ENCODE data around the gene ZRANB2.

Gene ZRANB2

GRCh38 chr1:71046891-71047634 is 33.8 kb downstream of the ZRANB2 start:
- H3K4me3 Mint-ChIP-seq: peak overlapping the region; percentile 75
- no peaks in the 10 kb centered on the region for H3K9me3 Mint-ChIP-seq
- DNase-seq (ENCODE audit: low spot score in 2 of 2): no peak
- H3K27ac Mint-ChIP-seq: no peak overlapping the region
- peak; percentile 66 for ATAC-seq
- peaks cover 13% of the 10 kb centered on the region for H3K4me1 Mint-ChIP-seq
- H3K36me3 Mint-ChIP-seq: no peaks in the 10 kb centered on the region

GRCh38 chr1:71045463-71046028 is 35.3 kb downstream of the ZRANB2 start:
- no peaks in the 10 kb centered on the region for H3K9me3 Mint-ChIP-seq

GRCh38 chr1:71044833-71045232 is 36.0 kb downstream of the ZRANB2 start:
- ATAC-seq: no peak
- H3K4me3 Mint-ChIP-seq: no peak overlapping the region
- H3K36me3 Mint-ChIP-seq: no peaks in the 10 kb centered on the region
- no peak for DNase-seq (ENCODE audit: low spot score in 2 of 2)
- peaks cover 18% of the 10 kb centered on the region for H3K4me1 Mint-ChIP-seq
- no peaks in the 10 kb centered on the region for H3K9me3 Mint-ChIP-seq
- H3K27ac Mint-ChIP-seq: no peak overlapping the region

More at GRCh38 chr1:71045463-71046028, 35.3 kb downstream of the ZRANB2 start:
- ATAC-seq: no peak
- Mint-ChIP-seq H3K4me1 (peaks cover 17% of the 10 kb centered on the region), H3K4me3 (no peak overlapping the region), H3K27ac (no peak overlapping the region), H3K36me3 (no peaks in the 10 kb centered on the region)
- no peak for DNase-seq (ENCODE audit: low spot score in 2 of 2)

GRCh38 chr1:71043065-71043464 is 37.8 kb downstream of the ZRANB2 start:
- no peak overlapping the region for H3K4me3 Mint-ChIP-seq
- H3K9me3 Mint-ChIP-seq: no peaks in the 10 kb centered on the region
- H3K36me3 Mint-ChIP-seq: no peaks in the 10 kb centered on the region
- DNase-seq (ENCODE audit: low spot score in 2 of 2) (no peak), ATAC-seq (no peak)
- H3K4me1 Mint-ChIP-seq: peaks cover 18% of the 10 kb centered on the region
- H3K27ac Mint-ChIP-seq: no peak overlapping the region

- Mint-ChIP-seq H3K4me3 (no peak overlapping the region), H3K36me3 (no peaks in the 10 kb centered on the region), H3K27ac (no peak overlapping the region), H3K4me1 (peaks cover 12% of the 10 kb centered on the region), H3K9me3 (no peaks in the 10 kb centered on the region)
- no peak for DNase-seq (ENCODE audit: low spot score in 2 of 2)
- ATAC-seq: no peak
Observed at GRCh38 chr1:71041806-71042205, 39.0 kb downstream of the ZRANB2 start.

- Mint-ChIP-seq H3K36me3 (no peaks in the 10 kb centered on the region), H3K4me1 (peaks cover 5% of the 10 kb centered on the region), H3K27ac (no peak overlapping the region), H3K9me3 (no peaks in the 10 kb centered on the region), H3K4me3 (no peak overlapping the region)
- no peak for ATAC-seq
- DNase-seq (ENCODE audit: low spot score in 2 of 2): no peak
Observed at GRCh38 chr1:71039661-71040262, 41.1 kb downstream of the ZRANB2 start.

- DNase-seq (ENCODE audit: low spot score in 2 of 2) (no peak), ATAC-seq (no peak)
- H3K4me1 Mint-ChIP-seq: peaks cover 5% of the 10 kb centered on the region
- H3K4me3 Mint-ChIP-seq: no peak overlapping the region
- H3K36me3 Mint-ChIP-seq: no peaks in the 10 kb centered on the region
- H3K27ac Mint-ChIP-seq: no peak overlapping the region
- no peaks in the 10 kb centered on the region for H3K9me3 Mint-ChIP-seq
Observed at GRCh38 chr1:71038942-71039341, 41.9 kb downstream of the ZRANB2 start.

GRCh38 chr1:71037829-71038620 is 42.8 kb downstream of the ZRANB2 start:
- Mint-ChIP-seq H3K4me1 (peaks cover 5% of the 10 kb centered on the region), H3K9me3 (no peaks in the 10 kb centered on the region), H3K27ac (no peak overlapping the region), H3K4me3 (no peak overlapping the region), H3K36me3 (no peaks in the 10 kb centered on the region)
- ATAC-seq (peak; percentile 16), DNase-seq (ENCODE audit: low spot score in 2 of 2) (no peak)

- Mint-ChIP-seq H3K27ac (no peak overlapping the region), H3K36me3 (no peaks in the 10 kb centered on the region), H3K9me3 (no peaks in the 10 kb centered on the region), H3K4me3 (no peak overlapping the region), H3K4me1 (peaks cover 5% of the 10 kb centered on the region)
- DNase-seq (ENCODE audit: low spot score in 2 of 2) (no peak), ATAC-seq (no peak)
Observed at GRCh38 chr1:71037066-71037465, 43.8 kb downstream of the ZRANB2 start.

GRCh38 chr1:71033136-71033535 is 47.7 kb downstream of the ZRANB2 start:
- DNase-seq (ENCODE audit: low spot score in 2 of 2) (no peak), ATAC-seq (no peak)
- Mint-ChIP-seq H3K36me3 (no peaks in the 10 kb centered on the region), H3K4me3 (no peak overlapping the region), H3K9me3 (no peaks in the 10 kb centered on the region), H3K27ac (no peak overlapping the region), H3K4me1 (no peaks in the 10 kb centered on the region)

- H3K36me3 Mint-ChIP-seq: no peaks in the 10 kb centered on the region
- H3K27ac Mint-ChIP-seq: no peak overlapping the region
- ATAC-seq: no peak
Observed at GRCh38 chr1:71031426-71031825, 49.4 kb downstream of the ZRANB2 start.

GRCh38 chr1:71030026-71030425 is 50.8 kb downstream of the ZRANB2 start:
- H3K4me1 Mint-ChIP-seq: no peaks in the 10 kb centered on the region
- ATAC-seq (no peak), DNase-seq (ENCODE audit: low spot score in 2 of 2) (no peak)
- no peak overlapping the region for H3K27ac Mint-ChIP-seq
- H3K9me3 Mint-ChIP-seq: no peaks in the 10 kb centered on the region
- no peaks in the 10 kb centered on the region for H3K36me3 Mint-ChIP-seq
- H3K4me3 Mint-ChIP-seq: no peak overlapping the region

More at GRCh38 chr1:71031426-71031825, 49.4 kb downstream of the ZRANB2 start:
- no peak overlapping the region for H3K4me3 Mint-ChIP-seq
- no peaks in the 10 kb centered on the region for H3K9me3 Mint-ChIP-seq
- H3K4me1 Mint-ChIP-seq: no peaks in the 10 kb centered on the region
- DNase-seq (ENCODE audit: low spot score in 2 of 2): no peak

GRCh38 chr1:71028981-71029380 is 51.9 kb downstream of the ZRANB2 start:
- Mint-ChIP-seq H3K27ac (no peak overlapping the region), H3K4me3 (no peak overlapping the region), H3K36me3 (no peaks in the 10 kb centered on the region), H3K9me3 (no peaks in the 10 kb centered on the region), H3K4me1 (no peaks in the 10 kb centered on the region)
- DNase-seq (ENCODE audit: low spot score in 2 of 2): no peak
- no peak for ATAC-seq

- Mint-ChIP-seq H3K9me3 (no peaks in the 10 kb centered on the region), H3K4me1 (no peaks in the 10 kb centered on the region), H3K4me3 (no peak overlapping the region), H3K27ac (no peak overlapping the region), H3K36me3 (no peaks in the 10 kb centered on the region)
- DNase-seq (ENCODE audit: low spot score in 2 of 2): no peak
- ATAC-seq: no peak
Observed at GRCh38 chr1:71027991-71028390, 52.8 kb downstream of the ZRANB2 start.

GRCh38 chr1:71026093-71026492 is 54.7 kb downstream of the ZRANB2 start:
- DNase-seq (ENCODE audit: low spot score in 2 of 2) (no peak), ATAC-seq (no peak)
- no peaks in the 10 kb centered on the region for H3K9me3 Mint-ChIP-seq
- H3K4me1 Mint-ChIP-seq: no peaks in the 10 kb centered on the region
- no peak overlapping the region for H3K27ac Mint-ChIP-seq
- no peak overlapping the region for H3K4me3 Mint-ChIP-seq
- H3K36me3 Mint-ChIP-seq: no peaks in the 10 kb centered on the region
